A549 (cell line): ENCODE results near the gene PGA5. TPM values are rescaled to one million over a fixed set of nuclear protein-coding genes. Genes with fewer than 3 reads are reported as not detected.
A peak's percentile ranks its signal among the peaks of the same experiment; 100 is the strongest.

ENCODE experiments used
- ATAC-seq, 2 experiments: fragments of 200-7000 bp in 1 of 2; fragments of >200 bp in 1 of 2; cut with Nextera tagmentation in 1 of 2; cut with Tn5 transposase in 1 of 2; 3 replicates each; pipeline versions ENCODE4 v1.8.0 to v1.9.1; 2018 to 2020; ENCODE audit warnings: mild to moderate bottlenecking in 1 of 2, moderate library complexity in 1 of 2
- CTCF ChIA-PET: fragments of 300-600 bp; sonication (Branson Sonifier 250); formaldehyde crosslinking; extraction: SDS; loops from one replicate; lab custom pipeline; 2021; ENCODE audit warnings: antibody characterized with exemption, inconsistent platforms; lab: Yijun Ruan, JAX
- POLR2A ChIA-PET: fragments of 350-600 bp; formaldehyde crosslinking; extraction: SDS; loops from one replicate; lab custom pipeline; 2021; ENCODE audit warnings: antibody characterized with exemption, inconsistent platforms; lab: Yijun Ruan, JAX
- DNase-seq, 2 experiments: peaks; one replicate each; pipeline versions ENCODE4 v3.0.0 to v3.0.0-alpha.2; 2011 to 2016; ENCODE audit warnings: low read depth in 1 of 2, low spot score in 1 of 2
- FAIRE-seq: peaks from 2 replicates; lab custom pipeline; 2011; peaks lifted over from hg19 to GRCh38; lab: Jason Lieb, UNC
- H3K27ac ChIP-seq, 2 experiments: fragments of >200 bp; sonication (Bioruptor Twin); formaldehyde crosslinking; 3 replicates each; pipeline ENCODE4 v1.5.1; 2016 to 2017
- H3K4me1 ChIP-seq: fragments of >200 bp; sonication (Bioruptor Twin); formaldehyde crosslinking; 3 replicates; pipeline ENCODE4 v1.6.1; 2016
- H3K4me2 ChIP-seq: fragments of >200 bp; sonication (Bioruptor Twin); formaldehyde crosslinking; 3 replicates; pipeline ENCODE4 v1.6.1; 2016
- H3K4me3 ChIP-seq: fragments of >200 bp; sonication (Bioruptor Twin); formaldehyde crosslinking; 3 replicates; pipeline ENCODE4 v1.5.1; 2016
- H3K9me3 ChIP-seq: fragments of >200 bp; sonication (Bioruptor Twin); formaldehyde crosslinking; 3 replicates; pipeline ENCODE4 v1.6.1; 2016
- BHLHE40 ChIP-seq: IDR thresholded peaks from 2 replicates; pipeline ENCODE4 v1.6.1; 2012; ENCODE audit warnings: low read depth, low read length, inconsistent platforms
- CHD2 ChIP-seq: fragments of 150-350 bp; IDR thresholded peaks from 2 replicates; pipeline ENCODE4 v1.6.1; 2014; ENCODE audit warnings: low read length; ENCODE audit not compliant: partially characterized antibody
- CHD4 ChIP-seq: fragments of 200-600 bp; sonication (generic); IDR thresholded peaks from 2 replicates; pipeline ENCODE4 v1.6.1; 2016; ENCODE audit warnings: antibody characterized with exemption, mild to moderate bottlenecking, borderline replicate concordance
- EHMT2 ChIP-seq: fragments of 200-600 bp; sonication (generic); IDR thresholded peaks from 2 replicates; pipeline ENCODE4 v1.6.1; 2016; ENCODE audit warnings: antibody characterized with exemption, low read depth, mild to moderate bottlenecking, moderate library complexity
- EP300 ChIP-seq, 2 experiments: fragments of >200 bp; sonication (Bioruptor Twin); formaldehyde crosslinking; IDR thresholded peaks; 2 replicates in 1 of 2; 3 replicates in 1 of 2; pipeline ENCODE4 v1.6.1; 2016 to 2017
- FOSL2 ChIP-seq, 2 experiments: fragments of 450-650 bp in 1 of 2; fragments of >200 bp in 1 of 2; sonication (Bioruptor Twin) in 1 of 2; formaldehyde crosslinking; IDR thresholded peaks; 2 replicates each; pipeline versions ENCODE4 v1.5.0 to v1.6.1; 2016 to 2020; ENCODE audit warnings: mild to moderate bottlenecking in 1 of 2, moderate library complexity in 1 of 2
- FOXS1 ChIP-seq: fragments of 250-450 bp; sonication (Bioruptor Pico); IDR thresholded peaks from 2 replicates; pipeline ENCODE4 v1.5.0; 2020; ENCODE audit warnings: mild to moderate bottlenecking, moderate library complexity
- HDAC2 ChIP-seq: fragments of 200-600 bp; sonication (generic); IDR thresholded peaks from 2 replicates; pipeline ENCODE4 v1.6.1; 2016
- JUN ChIP-seq, 2 experiments: fragments of >200 bp; sonication (Bioruptor Twin); formaldehyde crosslinking; IDR thresholded peaks; 2 replicates in 1 of 2; 3 replicates in 1 of 2; pipeline ENCODE4 v1.6.1; 2016 to 2017
- JUNB ChIP-seq: fragments of >200 bp; sonication (Bioruptor Twin); formaldehyde crosslinking; IDR thresholded peaks from 2 replicates; pipeline ENCODE4 v1.6.1; 2016
- MAZ ChIP-seq: fragments of 150-350 bp; IDR thresholded peaks from 2 replicates; pipeline ENCODE4 v1.6.1; 2014; ENCODE audit warnings: antibody characterized with exemption, low read depth, low read length, borderline replicate concordance
- NR3C1 ChIP-seq: fragments of >200 bp; sonication (Bioruptor Twin); formaldehyde crosslinking; IDR thresholded peaks from 3 replicates; pipeline ENCODE4 v1.6.1; 2017
- POLR2A ChIP-seq: IDR thresholded peaks from 2 replicates; pipeline ENCODE4 v1.6.1; 2012; ENCODE audit warnings: mild to moderate bottlenecking, low read length
- POLR2AphosphoS2 ChIP-seq: conservative IDR thresholded peaks from 2 replicates; pipeline ENCODE4 v1.6.1; 2012; ENCODE audit warnings: low read length, improper control_type of control experiment, inconsistent platforms
- RFX5 ChIP-seq: fragments of 450-650 bp; IDR thresholded peaks from 2 replicates; pipeline ENCODE4 v1.7.1; 2014; ENCODE audit warnings: antibody characterized with exemption, mild to moderate bottlenecking, moderate library complexity
- SMC3 ChIP-seq: fragments of >200 bp; sonication (Bioruptor Twin); formaldehyde crosslinking; IDR thresholded peaks from 3 replicates; pipeline ENCODE4 v1.6.1; 2018; ENCODE audit warnings: inconsistent platforms
- WGBS: methylation state at CpG from one replicate; pipeline ENCODE4 v1.1.6; 2017; ENCODE audit errors: missing lambda C conversion rate; 5-methylcytosine and 5-hydroxymethylcytosine counted together
- polyA plus RNA-seq, 4 experiments: library from polyadenylated mRNA; depleted of rRNA in 3 of 4; stranded (reverse); fragments of >200 nt; fragmentation: RNase III in 1 of 4; extraction: RNeasy Plus Mini Kit Qiagen cat#74134 plus additional on column Dnase treatment in 1 of 4; gene quantifications; 2 replicates in 3 of 4; 3 replicates in 1 of 4; pipeline ENCODE4 v1.2.3, GENCODE V29; 2011 to 2017
- TF ChIP-seq, protein P1 (sequence below): IDR thresholded peaks from 2 replicates; pipeline ENCODE4 v1.6.1; 2012
- TF ChIP-seq, protein P2 (sequence below): fragments of 150-350 bp; IDR thresholded peaks from 2 replicates; pipeline ENCODE4 v1.6.1; 2014; ENCODE audit warnings: low read depth, mild to moderate bottlenecking, low read length
- TF ChIP-seq, protein P3 (sequence below): fragments of >200 bp; sonication (Bioruptor Twin); formaldehyde crosslinking; IDR thresholded peaks from 2 replicates; pipeline ENCODE4 v1.6.1; 2016
- TF ChIP-seq, protein P4 (sequence below): fragments of >200 bp; sonication (Bioruptor Twin); formaldehyde crosslinking; IDR thresholded peaks from 3 replicates; pipeline ENCODE4 v1.5.1; 2016
- TF ChIP-seq, protein P5 (sequence below): fragments of 450-650 bp; IDR thresholded peaks from 2 replicates; pipeline ENCODE4 v1.6.1; 2014; ENCODE audit warnings: antibody characterized with exemption

PGA5 gene
- polyA plus RNA-seq, 2 of the 4 experiments (the other 2 are of a cell fraction): not detected

DNA sequence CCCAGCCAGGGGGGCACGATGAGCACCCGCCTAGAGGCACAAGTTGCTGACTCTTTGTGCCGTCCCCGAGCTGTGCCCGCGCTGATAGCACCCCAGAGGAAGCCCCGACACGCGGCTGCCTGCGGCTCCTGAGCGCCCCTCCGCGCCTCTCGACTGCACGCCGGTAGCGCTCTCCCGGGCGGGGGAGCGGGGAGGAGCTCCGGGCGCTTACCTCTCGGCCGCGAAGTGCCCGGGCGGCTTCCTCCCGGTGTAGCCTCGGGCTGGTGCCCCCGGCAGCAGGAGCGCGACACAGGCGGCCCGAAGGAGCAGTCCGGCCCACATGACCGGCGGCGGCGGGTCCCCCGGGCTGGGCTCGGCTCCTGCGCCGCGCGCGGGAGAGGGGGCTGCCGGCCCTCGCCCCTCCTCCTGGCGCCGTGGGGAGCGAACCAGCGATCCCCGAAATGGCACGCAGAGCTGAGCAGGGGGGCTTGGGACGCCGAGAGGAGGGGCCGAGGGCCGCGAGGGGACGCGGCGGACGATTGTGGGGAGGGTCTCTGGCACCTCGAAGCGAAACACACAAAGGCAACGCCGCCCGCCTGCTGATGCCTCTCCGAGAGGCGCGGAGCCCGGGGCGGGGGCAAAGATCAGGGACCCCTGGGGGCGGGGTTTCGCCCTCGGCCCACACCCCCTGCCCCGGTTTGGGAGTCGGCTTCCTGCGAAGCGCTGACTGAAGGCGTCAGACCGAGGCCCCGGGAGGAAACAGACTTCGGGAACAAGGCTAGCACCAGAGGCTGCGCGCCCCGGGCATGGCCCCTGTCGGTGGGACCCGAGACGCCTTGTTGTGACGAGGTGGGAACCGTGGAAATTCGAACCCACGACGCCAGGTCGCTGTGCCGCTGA is 54.0 kb downstream of the PGA5 start, which contains the start of gene VWCE (continued):
- TF ChIP-seq, protein P1, sequence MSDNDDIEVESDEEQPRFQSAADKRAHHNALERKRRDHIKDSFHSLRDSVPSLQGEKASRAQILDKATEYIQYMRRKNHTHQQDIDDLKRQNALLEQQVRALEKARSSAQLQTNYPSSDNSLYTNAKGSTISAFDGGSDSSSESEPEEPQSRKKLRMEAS: peak; percentile 65; the same call in 1 of the 2 replicates

DNA sequence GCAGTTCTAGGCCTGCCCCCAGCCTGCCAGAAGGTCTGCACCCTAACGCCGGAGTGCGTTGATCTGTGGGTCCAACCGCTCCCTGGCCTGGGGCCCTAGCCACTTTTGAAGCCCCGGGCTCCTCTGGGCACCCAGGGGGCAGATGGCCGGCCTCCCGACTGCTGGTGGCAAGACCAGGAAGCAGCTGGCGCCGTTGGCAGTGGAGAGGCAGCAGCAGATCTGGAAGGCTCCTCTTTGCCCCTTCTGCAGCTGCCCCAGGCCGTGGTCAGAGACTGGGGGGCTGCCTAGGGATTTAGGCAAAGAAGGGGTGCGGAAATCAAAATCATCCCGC is 54.6 kb downstream of the PGA5 start:
- ATAC-seq: no peak
- CTCF ChIA-PET: interaction anchor here (0.6 to 0.9 kb wide), 2 partner anchors 24 to 27 kb away, joined by 3 to 4 read pairs; no protein-coding TSS in a partner anchor

DNA sequence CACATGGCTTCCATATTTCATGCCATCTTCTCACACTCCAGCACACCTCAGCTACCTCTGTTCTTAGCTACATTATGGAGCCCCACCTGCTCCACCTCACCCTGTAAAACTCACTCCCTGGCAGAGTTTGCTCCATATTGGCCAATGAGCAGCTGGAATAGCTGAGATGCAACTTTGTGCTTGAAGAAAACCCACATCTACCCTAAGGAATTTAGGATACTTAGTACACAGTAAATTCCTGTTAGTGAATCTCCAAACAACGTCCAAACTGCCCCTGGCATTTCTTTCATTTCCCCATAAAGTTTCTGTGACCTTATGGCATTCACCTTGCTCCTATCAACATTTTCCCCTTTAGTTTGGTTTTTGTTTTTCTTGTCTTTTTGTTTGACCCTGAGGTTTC is 56.4 kb downstream of the PGA5 start:
- no peaks in the 10 kb centered on the region for H3K9me3 ChIP-seq
- ATAC-seq: no peak
- DNase-seq: no peak
- no peak overlapping the region for H3K4me3 ChIP-seq
- no peak for TF ChIP-seq RFX5
- no peak for TF ChIP-seq JUN (IDR thresholded peaks at IDR 0.05)
- H3K27ac ChIP-seq: 0 out of 6 replicates have a peak overlapping the region, but pooled peaks of 1 of the 2 experiments have one; percentile 8
- FAIRE-seq: no peak
- no peak overlapping the region for H3K4me2 ChIP-seq
- WGBS: 46% methylated on average over 1 of the region's 1 CpG
- ChIA-PET CTCF (interaction anchor here (1.1 to 1.7 kb wide), 5 partner anchors 27 to 96 kb away, joined by 3 to 5 read pairs (median 3); partner anchors contain the start of gene TMEM216), POLR2A (no interaction called here)
- H3K4me1 ChIP-seq: peaks cover 14% of the 10 kb centered on the region; the same call in 1 of the 3 replicates

More for the DNA sequence above, 54.6 kb downstream of the PGA5 start:
- TF ChIP-seq JUNB (no peak), EP300 (IDR thresholded peaks at IDR 0.05) (no peak), POLR2AphosphoS2 (no peak), JUN (IDR thresholded peaks at IDR 0.05) (no peak), FOSL2 (IDR thresholded peaks at IDR 0.05) (no peak), FOSL2 (CRISPR knock-in tag; IDR thresholded peaks at IDR 0.05) (no peak)
- TF ChIP-seq, protein P2, sequence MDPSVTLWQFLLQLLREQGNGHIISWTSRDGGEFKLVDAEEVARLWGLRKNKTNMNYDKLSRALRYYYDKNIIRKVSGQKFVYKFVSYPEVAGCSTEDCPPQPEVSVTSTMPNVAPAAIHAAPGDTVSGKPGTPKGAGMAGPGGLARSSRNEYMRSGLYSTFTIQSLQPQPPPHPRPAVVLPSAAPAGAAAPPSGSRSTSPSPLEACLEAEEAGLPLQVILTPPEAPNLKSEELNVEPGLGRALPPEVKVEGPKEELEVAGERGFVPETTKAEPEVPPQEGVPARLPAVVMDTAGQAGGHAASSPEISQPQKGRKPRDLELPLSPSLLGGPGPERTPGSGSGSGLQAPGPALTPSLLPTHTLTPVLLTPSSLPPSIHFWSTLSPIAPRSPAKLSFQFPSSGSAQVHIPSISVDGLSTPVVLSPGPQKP: no peak
- Histone ChIP-seq H3K4me3 (no peak overlapping the region), H3K4me1 (peaks cover 14% of the 10 kb centered on the region; the same call in 1 of the 3 replicates), H3K27ac (no peak overlapping the region), H3K4me2 (no peak overlapping the region), H3K9me3 (no peaks in the 10 kb centered on the region)
- no peak for FAIRE-seq
- no peak for DNase-seq
- 88% methylated on average over 9 of the region's 12 CpGs for WGBS
- POLR2A ChIA-PET: interaction anchor here (2.1 kb wide), 1 partner anchor 66 kb away, joined by 15 read pairs; the partner anchor contains the start of genes CYB561A3 and TMEM138

DNA sequence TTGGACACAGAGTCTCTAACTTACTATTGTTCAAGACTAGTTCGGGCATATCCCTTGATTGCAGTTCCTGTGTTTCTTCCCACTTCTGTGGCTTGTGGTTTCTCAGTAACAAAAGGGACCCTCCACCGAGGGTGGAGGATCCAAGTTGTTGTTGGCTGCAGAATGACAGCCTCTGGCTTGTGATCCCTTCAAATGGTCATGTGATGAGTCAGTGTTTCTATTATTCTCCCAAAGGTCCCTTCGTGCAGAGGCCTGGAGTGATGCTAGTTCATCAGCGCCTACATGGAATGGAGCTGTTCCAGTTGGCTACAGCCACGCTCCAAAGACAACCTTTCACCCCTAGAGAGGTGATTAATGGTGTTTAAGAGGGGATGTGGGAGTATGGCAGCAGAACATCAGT is 56.8 kb downstream of the PGA5 start:
- no peak overlapping the region for H3K4me3 ChIP-seq
- H3K4me2 ChIP-seq: no peak overlapping the region
- FAIRE-seq (no peak), DNase-seq (no peak), ATAC-seq (no peak)
- 71% methylated on average over 5 of the region's 5 CpGs for WGBS
- H3K9me3 ChIP-seq: no peaks in the 10 kb centered on the region
- TF ChIP-seq EP300 (IDR thresholded peaks at IDR 0.05) (no peak), JUN (IDR thresholded peaks at IDR 0.05) (no peak), CHD2 (no peak), POLR2A (no peak), MAZ (no peak), CHD4 (no peak), HDAC2 (no peak), EHMT2 (no peak), BHLHE40 (no peak), SMC3 (no peak), NR3C1 (no peak), FOXS1 (CRISPR knock-in tag) (no peak)
- TF ChIP-seq, protein P3, sequence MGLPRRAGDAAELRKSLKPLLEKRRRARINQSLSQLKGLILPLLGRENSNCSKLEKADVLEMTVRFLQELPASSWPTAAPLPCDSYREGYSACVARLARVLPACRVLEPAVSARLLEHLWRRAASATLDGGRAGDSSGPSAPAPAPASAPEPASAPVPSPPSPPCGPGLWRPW: no peak
- TF ChIP-seq, protein P4, sequence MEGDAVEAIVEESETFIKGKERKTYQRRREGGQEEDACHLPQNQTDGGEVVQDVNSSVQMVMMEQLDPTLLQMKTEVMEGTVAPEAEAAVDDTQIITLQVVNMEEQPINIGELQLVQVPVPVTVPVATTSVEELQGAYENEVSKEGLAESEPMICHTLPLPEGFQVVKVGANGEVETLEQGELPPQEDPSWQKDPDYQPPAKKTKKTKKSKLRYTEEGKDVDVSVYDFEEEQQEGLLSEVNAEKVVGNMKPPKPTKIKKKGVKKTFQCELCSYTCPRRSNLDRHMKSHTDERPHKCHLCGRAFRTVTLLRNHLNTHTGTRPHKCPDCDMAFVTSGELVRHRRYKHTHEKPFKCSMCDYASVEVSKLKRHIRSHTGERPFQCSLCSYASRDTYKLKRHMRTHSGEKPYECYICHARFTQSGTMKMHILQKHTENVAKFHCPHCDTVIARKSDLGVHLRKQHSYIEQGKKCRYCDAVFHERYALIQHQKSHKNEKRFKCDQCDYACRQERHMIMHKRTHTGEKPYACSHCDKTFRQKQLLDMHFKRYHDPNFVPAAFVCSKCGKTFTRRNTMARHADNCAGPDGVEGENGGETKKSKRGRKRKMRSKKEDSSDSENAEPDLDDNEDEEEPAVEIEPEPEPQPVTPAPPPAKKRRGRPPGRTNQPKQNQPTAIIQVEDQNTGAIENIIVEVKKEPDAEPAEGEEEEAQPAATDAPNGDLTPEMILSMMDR: no peak
- TF ChIP-seq, protein P5, sequence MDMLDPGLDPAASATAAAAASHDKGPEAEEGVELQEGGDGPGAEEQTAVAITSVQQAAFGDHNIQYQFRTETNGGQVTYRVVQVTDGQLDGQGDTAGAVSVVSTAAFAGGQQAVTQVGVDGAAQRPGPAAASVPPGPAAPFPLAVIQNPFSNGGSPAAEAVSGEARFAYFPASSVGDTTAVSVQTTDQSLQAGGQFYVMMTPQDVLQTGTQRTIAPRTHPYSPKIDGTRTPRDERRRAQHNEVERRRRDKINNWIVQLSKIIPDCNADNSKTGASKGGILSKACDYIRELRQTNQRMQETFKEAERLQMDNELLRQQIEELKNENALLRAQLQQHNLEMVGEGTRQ: no peak
- TF ChIP-seq, protein P2: no peak
- TF ChIP-seq, all 56 proteins: peak for 0
- CTCF ChIA-PET: interaction anchor here (1.1 to 1.7 kb wide), 5 partner anchors 26 to 95 kb away, joined by 3 to 5 read pairs (median 3); partner anchors contain the start of gene TMEM216
- Histone ChIP-seq H3K27ac (0 out of 6 replicates have a peak overlapping the region, but pooled peaks of 1 of the 2 experiments have one; percentile 8), H3K4me1 (peaks cover 14% of the 10 kb centered on the region; the same call in 1 of the 3 replicates)
- POLR2A ChIA-PET: no interaction called here
